B cell (primary cell): ENCODE results near the gene CDK18. TPM values are rescaled to one million over a fixed set of nuclear protein-coding genes. Genes with fewer than 3 reads are reported as not detected.

Experiments used
- ATAC-seq: fragments of 200-7000 bp; cut with Tn5 transposase; one replicate; pipeline ENCODE4 v1.10.0; 2021; ENCODE audit warnings: low read depth, mild to moderate bottlenecking, moderate number of reproducible peaks, moderate library complexity
- CTCF ChIA-PET: fragments of 350-600 bp; sonication (Branson Sonifier 250); formaldehyde crosslinking; loops from one replicate; lab custom pipeline; 2021; ENCODE audit warnings: antibody characterized with exemption, inconsistent platforms; lab: Charles Lee
- POLR2A ChIA-PET: fragments of 350-600 bp; sonication (Branson Sonifier 250); formaldehyde crosslinking; loops from one replicate; lab custom pipeline; 2021; ENCODE audit warnings: antibody characterized with exemption; lab: Charles Lee
- DNase-seq: peaks from one replicate; pipeline ENCODE4 v3.0.0; 2013
- H2AFZ ChIP-seq: 2 replicates; pipeline ENCODE4 v1.6.1; 2012; ENCODE audit warnings: mild to moderate bottlenecking, low read depth, low read length; ENCODE audit not compliant: insufficient read depth, poor library complexity, severe bottlenecking
- H3K27ac ChIP-seq, 2 donors: 1 replicate in 1 of 2; 2 replicates in 1 of 2; pipeline ENCODE4 v1.5.1; 2012 to 2013; ENCODE audit warnings: low read length in 2 of 2, mild to moderate bottlenecking in 2 of 2, moderate library complexity in 1 of 2
- H3K27me3 ChIP-seq, 4 experiments: fragments of 200-600 bp in 1 of 4; sonication (generic) in 1 of 4; replicated peaks in 1 of 4; 1 replicate in 2 of 4; 2 replicates in 2 of 4; pipeline versions ENCODE4 v1.6.1 to v1.7.0; 2013 to 2016; ENCODE audit warnings: low read length in 3 of 4, mild to moderate bottlenecking in 2 of 4, mixed read lengths in 1 of 4, moderate library complexity in 1 of 4; ENCODE audit not compliant: insufficient read depth in 4 of 4, control insufficient read depth in 3 of 4; ENCODE audit errors: control extremely low read depth in 1 of 4
- H3K36me3 ChIP-seq, 2 experiments: replicated peaks in 1 of 2; 1 replicate in 1 of 2; 2 replicates in 1 of 2; pipeline versions ENCODE4 v1.6.1 to v1.7.1; 2013; ENCODE audit warnings: low read length in 1 of 2; ENCODE audit not compliant: insufficient read depth in 2 of 2, control insufficient read depth in 1 of 2; ENCODE audit errors: control extremely low read depth in 1 of 2, extremely low read depth in 1 of 2
- H3K4me1 ChIP-seq, 2 donors: fragments of 200-600 bp in 1 of 2; sonication (generic) in 1 of 2; 1 replicate in 1 of 2; 2 replicates in 1 of 2; pipeline versions ENCODE4 v1.5.1 to v1.6.1; 2013 to 2017; ENCODE audit warnings: low read length in 2 of 2; ENCODE audit not compliant: control insufficient read depth in 2 of 2, insufficient read depth in 2 of 2
- H3K4me2 ChIP-seq: replicated peaks from 2 replicates; pipeline ENCODE3; 2012; ENCODE audit warnings: mild to moderate bottlenecking, low read depth, low read length; ENCODE audit not compliant: poor library complexity, severe bottlenecking
- H3K4me3 ChIP-seq, 5 experiments: fragments of 200-600 bp in 1 of 5; sonication (generic) in 1 of 5; 1 replicate in 3 of 5; 2 replicates in 2 of 5; pipeline versions ENCODE4 v1.5.1 to v1.7.0; 2011 to 2016; ENCODE audit warnings: low read length in 4 of 5, mild to moderate bottlenecking in 4 of 5, low read depth in 2 of 5, control low read depth in 1 of 5, moderate library complexity in 1 of 5; ENCODE audit not compliant: insufficient read depth in 1 of 5; ENCODE audit errors: control extremely low read depth in 1 of 5, extremely low read depth in 1 of 5
- H3K79me2 ChIP-seq: fragments of 200-600 bp; sonication (generic); one replicate; pipeline ENCODE4 v1.6.0; 2016; ENCODE audit warnings: low read length; ENCODE audit not compliant: control insufficient read depth, insufficient read depth
- H3K9ac ChIP-seq: fragments of 200-600 bp; sonication (generic); 2 replicates; pipeline ENCODE4 v1.6.1; 2017; ENCODE audit warnings: mild to moderate bottlenecking, low read length, moderate library complexity
- H3K9me3 ChIP-seq, 3 donors: one replicate each; pipeline versions ENCODE4 v1.6.1 to v1.7.1; 2013; ENCODE audit warnings: low read length in 2 of 3; ENCODE audit not compliant: control insufficient read depth in 2 of 3, insufficient read depth in 1 of 3; ENCODE audit errors: control extremely low read depth in 1 of 3
- H4K20me1 ChIP-seq: 2 replicates; pipeline ENCODE4 v1.6.0; 2012; ENCODE audit warnings: mild to moderate bottlenecking, low read length; ENCODE audit not compliant: insufficient read depth, control insufficient read depth, poor library complexity, severe bottlenecking
- H3K27ac Mint-ChIP-seq: one replicate; pipeline ENCODE4 v1.8.0; 2021; ENCODE audit warnings: mixed read lengths
- H3K27me3 Mint-ChIP-seq: one replicate; pipeline ENCODE4 v1.8.0; 2021; ENCODE audit warnings: mixed read lengths
- H3K4me1 Mint-ChIP-seq: one replicate; pipeline ENCODE4 v1.8.0; 2021; ENCODE audit warnings: mixed read lengths
- H3K4me3 Mint-ChIP-seq: one replicate; pipeline ENCODE4 v1.8.0; 2021; ENCODE audit warnings: mixed read lengths
- H3K9me3 Mint-ChIP-seq: one replicate; pipeline ENCODE4 v1.8.0; 2022; ENCODE audit warnings: mixed read lengths; ENCODE audit not compliant: insufficient read depth
- CTCF ChIP-seq: fragments of 200-600 bp; IDR thresholded peaks from one replicate; pipeline ENCODE4 v1.8.0; 2022; ENCODE audit warnings: antibody characterized with exemption, mild to moderate bottlenecking
- EZH2 ChIP-seq: IDR thresholded peaks from 2 replicates; pipeline ENCODE4 v1.6.1; 2012; ENCODE audit warnings: borderline replicate concordance, low read depth, mild to moderate bottlenecking, moderate library complexity, low read length; ENCODE audit not compliant: insufficient read depth, poor library complexity, severe bottlenecking
- WGBS: methylation state at CpG from one replicate; pipeline ENCODE4 v1.1.5; 2013; ENCODE audit warnings: missing lambda C conversion rate; ENCODE audit not compliant: insufficient coverage; 5-methylcytosine and 5-hydroxymethylcytosine counted together
- intact Hi-C: fragments of 100-400 bp; cut with micrococcal nuclease; formaldehyde crosslinking; loops from one replicate; pipeline ENCODE4 v1.10.0; 2022
- polyA plus RNA-seq: library from polyadenylated mRNA; depleted of rRNA; stranded (reverse); fragments of >200 nt; gene quantifications from 2 replicates; pipeline ENCODE4 v1.2.3, GENCODE V29; 2012
- total RNA-seq, 2 donors: library from RNA; stranded (reverse); fragments of 120-200 nt in 1 of 2; gene quantifications; 1 replicate in 1 of 2; 2 replicates in 1 of 2; pipeline versions ENCODE4 v1.2.3 to v1.2.4, GENCODE V29; 2013 to 2022

The CDK18 gene
- total and polyA plus RNA-seq, 2 donors (not counting 1 experiment from before 2014, with no cell fraction given) = 3.8 to 4.7 TPM

- no peak for ATAC-seq
- Histone ChIP-seq H3K4me2 (no peak overlapping the region), H3K36me3 (no peaks in the 10 kb centered on the region), H3K9ac (no peak overlapping the region), H3K4me3 (no peak overlapping the region), H3K27me3 (peaks cover 0 to 51% (median 10%) of the 10 kb centered on the region in 4 experiments), H3K79me2 (no peaks in the 10 kb centered on the region), H4K20me1 (no peaks in the 10 kb centered on the region), H3K4me1 (no peaks in the 10 kb centered on the region), H2AFZ (no peak overlapping the region), H3K9me3 (no peaks in the 10 kb centered on the region), H3K27ac (no peak overlapping the region)
- intact Hi-C loops = no loop called here
- WGBS = 12% methylated on average over 6 of the region's 7 CpGs
- no peak overlapping the region for H3K27ac Mint-ChIP-seq
- no peaks in the 10 kb centered on the region for H3K4me1 Mint-ChIP-seq
- ChIA-PET POLR2A (no interaction called here), CTCF (interaction anchor here (0.7 to 13.8 kb wide), 6 partner anchors 31 to 167 kb away, joined by 3 to 287 read pairs (median 4); no protein-coding TSS in a partner anchor)
- no peak for TF ChIP-seq EZH2
- no peak for TF ChIP-seq CTCF
- no peak overlapping the region for H3K4me3 Mint-ChIP-seq
- no peak for DNase-seq
- H3K9me3 Mint-ChIP-seq = no peaks in the 10 kb centered on the region
- peaks cover 72% of the 10 kb centered on the region for H3K27me3 Mint-ChIP-seq
Measured at GRCh38 chr1:205492774-205493173, 11.7 kb upstream of the CDK18 start.

- no peaks in the 10 kb centered on the region for H4K20me1 ChIP-seq
- WGBS = 55% methylated on average over 7 of the region's 11 CpGs
- DNase-seq = no peak
- no peak overlapping the region for H3K27ac ChIP-seq
- no peaks in the 10 kb centered on the region for H3K9me3 ChIP-seq
- Mint-ChIP-seq H3K27ac (no peak overlapping the region), H3K27me3 (peaks cover 68% of the 10 kb centered on the region), H3K4me3 (no peak overlapping the region), H3K4me1 (no peaks in the 10 kb centered on the region), H3K9me3 (no peaks in the 10 kb centered on the region)
- no peak overlapping the region for H3K4me2 ChIP-seq
- POLR2A ChIA-PET = no interaction called here
- H3K4me3 ChIP-seq = no peak overlapping the region
- H3K79me2 ChIP-seq = no peaks in the 10 kb centered on the region
- TF ChIP-seq CTCF (no peak), EZH2 (no peak)
- H3K4me1 ChIP-seq = no peaks in the 10 kb centered on the region
- H3K9ac ChIP-seq = no peak overlapping the region
- CTCF ChIA-PET = interaction anchor here (0.6 to 13.8 kb wide), 7 partner anchors 6 to 168 kb away, joined by 3 to 287 read pairs (median 5); no protein-coding TSS in a partner anchor
- ATAC-seq = no peak
- intact Hi-C loops = no loop called here
- H3K27me3 ChIP-seq = peaks cover 0 to 47% (median 9%) of the 10 kb centered on the region in 4 experiments
- no peaks in the 10 kb centered on the region for H3K36me3 ChIP-seq
- H2AFZ ChIP-seq = no peak overlapping the region
Measured at GRCh38 chr1:205493241-205494085, 11.0 kb upstream of the CDK18 start.
